HG02798 (cell line): ENCODE data around the gene RSPH3.
"Not testable (repeated sequence)": the region's sequence is repeated elsewhere in the genome, so short reads cannot be mapped to it uniquely, and the experiment has no call there.

Source experiments
- ATAC-seq: cut with Tn5 transposase; IDR thresholded peaks from one replicate; pipeline ENCODE4 v1.9.1; 2021; ENCODE audit warnings: mild to moderate bottlenecking; ENCODE audit not compliant: unreplicated experiment, poor library complexity

Gene RSPH3

DNA sequence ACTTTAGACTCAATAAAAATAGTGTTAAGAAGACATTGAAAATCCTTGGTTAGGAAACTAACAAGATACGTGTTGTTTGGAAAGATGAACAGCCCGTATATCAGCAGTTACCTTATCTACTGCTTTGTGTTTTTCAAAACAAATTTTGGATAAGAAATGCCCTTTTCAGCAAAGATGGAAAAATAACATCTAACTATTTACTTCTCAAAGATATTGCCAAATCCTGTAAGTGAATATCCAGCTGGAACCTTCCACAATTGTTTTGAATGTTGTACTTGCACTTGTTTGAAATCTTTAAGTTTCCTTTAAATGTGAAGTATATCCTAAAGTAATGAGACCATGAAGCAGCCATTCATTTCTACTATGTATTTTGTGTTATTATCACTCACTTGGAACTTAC lies 30.2 kb upstream of the RSPH3 start:
- ATAC-seq: no peak

DNA sequence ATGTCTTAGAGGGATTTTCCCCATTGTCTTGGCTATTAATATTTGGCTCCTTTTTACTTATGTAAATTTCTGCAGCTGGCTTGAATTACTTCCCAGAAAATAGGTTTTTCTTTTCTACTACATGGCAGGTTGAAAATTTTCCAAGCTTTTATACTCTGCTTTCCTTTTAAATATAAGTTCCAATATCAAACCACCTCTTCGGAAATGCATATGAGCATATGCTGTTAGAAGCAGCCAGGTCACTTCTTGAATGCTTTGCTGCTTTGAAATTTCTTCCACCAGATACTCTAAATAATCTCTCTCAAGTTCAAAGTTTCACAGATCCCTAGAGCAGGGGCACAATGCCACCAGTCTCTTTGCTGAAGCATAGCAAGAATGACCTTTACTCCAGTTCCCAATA lies 25.2 kb upstream of the RSPH3 start:
- ATAC-seq: not testable (repeated sequence)

GRCh38 chr6:159023893-159024292 lies 23.9 kb upstream of the RSPH3 start:
- ATAC-seq: no peak

GRCh38 chr6:159020011-159020410 lies 20.0 kb upstream of the RSPH3 start:
- no peak for ATAC-seq

- no peak for ATAC-seq
Observed at GRCh38 chr6:159017757-159018559, 18.0 kb upstream of the RSPH3 start.

GRCh38 chr6:159014406-159014805 lies 14.4 kb upstream of the RSPH3 start:
- no peak for ATAC-seq

DNA sequence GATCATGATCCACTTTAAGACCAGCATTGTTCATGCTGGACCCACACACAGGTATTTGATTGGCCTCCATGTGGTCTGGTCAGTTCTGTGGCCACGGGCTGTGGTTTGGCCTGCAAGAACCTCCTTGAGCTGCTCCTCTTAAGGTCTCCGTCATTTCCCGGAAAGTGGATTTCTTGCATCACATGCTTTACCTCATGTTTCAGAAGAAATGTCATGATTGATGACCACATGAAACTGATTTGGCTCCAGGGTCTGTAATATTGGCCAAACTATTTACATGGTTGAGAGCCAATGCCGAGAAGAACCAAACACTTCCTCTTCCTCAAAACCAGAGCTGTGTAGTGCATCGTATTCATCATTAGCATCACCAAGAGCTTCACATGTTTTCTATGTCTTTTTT lies 13.2 kb upstream of the RSPH3 start:
- ATAC-seq: no peak

- no peak for ATAC-seq
Observed at GRCh38 chr6:159012201-159012600, 12.2 kb upstream of the RSPH3 start.

DNA sequence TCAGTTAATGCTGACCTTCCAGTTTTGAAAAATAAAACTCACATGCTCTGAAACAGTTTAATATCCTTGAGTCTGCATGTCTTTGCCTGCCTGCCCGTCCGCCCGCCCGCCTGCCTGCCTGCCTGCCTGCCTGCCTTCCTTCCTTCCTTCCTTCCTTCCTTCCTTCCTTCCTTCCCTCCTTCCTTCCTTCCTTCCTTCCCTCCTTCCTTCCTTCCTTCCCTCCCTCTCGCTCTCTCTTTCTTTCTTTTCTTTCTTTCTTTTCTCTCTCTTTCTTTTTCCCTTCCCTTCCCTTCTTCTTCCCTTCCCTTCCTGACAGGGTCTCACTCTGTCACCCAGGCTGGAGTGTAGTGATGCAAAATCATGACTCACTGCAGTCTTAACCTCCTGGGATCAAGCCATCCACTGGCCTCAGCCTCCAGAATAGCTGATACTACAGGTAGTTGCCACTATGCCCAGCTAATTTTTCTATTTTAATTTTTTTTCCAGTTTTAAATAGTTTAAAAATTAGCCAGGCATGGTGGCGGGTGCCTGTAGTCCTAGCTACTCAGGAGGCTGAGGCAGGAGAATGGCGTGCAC lies 10.1 kb upstream of the RSPH3 start:
- ATAC-seq: not testable (repeated sequence)

GRCh38 chr6:159008656-159009288 lies 8.8 kb upstream of the RSPH3 start:
- ATAC-seq: peak; percentile 72

DNA sequence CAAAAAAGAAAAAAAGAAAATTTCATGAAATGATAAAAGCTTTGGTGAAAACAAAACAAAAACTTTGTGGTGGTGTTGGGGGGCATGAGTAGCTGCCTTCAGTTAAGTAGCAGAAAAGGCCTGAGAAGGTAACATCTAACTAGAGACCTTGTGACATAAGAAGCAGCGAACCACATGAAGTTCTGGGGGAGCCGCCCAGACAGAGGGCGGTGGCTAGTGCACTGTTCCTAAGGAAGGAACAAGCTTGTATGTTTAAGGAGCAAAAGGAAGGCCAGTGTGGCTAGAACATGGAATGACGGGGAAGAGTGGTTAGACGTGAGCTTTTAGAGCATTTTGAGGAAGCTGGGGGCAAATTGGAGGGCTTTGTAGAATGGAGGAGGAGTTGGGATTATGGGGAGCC lies 7.5 kb upstream of the RSPH3 start:
- no peak for ATAC-seq

DNA sequence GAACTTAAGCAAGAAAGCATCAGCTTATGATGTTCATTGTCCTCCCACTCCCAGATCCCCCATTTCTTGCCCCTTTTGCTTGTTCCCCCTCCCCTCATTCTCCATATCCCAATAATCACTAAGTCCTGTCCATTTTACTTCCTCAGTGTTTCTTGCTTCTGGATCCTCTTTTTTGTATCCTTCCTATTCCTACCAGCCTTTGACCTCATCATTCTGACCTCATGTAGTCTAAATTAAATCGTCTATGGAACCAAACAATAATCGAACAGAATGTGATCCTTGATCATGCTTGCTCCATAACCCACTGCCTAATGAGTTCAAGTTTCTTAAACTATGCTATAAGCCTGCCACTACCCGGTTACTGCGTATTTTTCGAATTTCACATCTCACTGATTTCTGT lies 5.4 kb upstream of the RSPH3 start:
- ATAC-seq: no peak

GRCh38 chr6:159004592-159004991 lies 4.6 kb upstream of the RSPH3 start:
- ATAC-seq: no peak

GRCh38 chr6:159002432-159003155 lies 2.6 kb upstream of the RSPH3 start:
- no peak for ATAC-seq

GRCh38 chr6:158999154-158999665 lies 792 bp downstream of the RSPH3 start:
- ATAC-seq: peak; percentile 37

- no peak for ATAC-seq
Observed at GRCh38 chr6:158996856-158997255, 3.1 kb downstream of the RSPH3 start.

DNA sequence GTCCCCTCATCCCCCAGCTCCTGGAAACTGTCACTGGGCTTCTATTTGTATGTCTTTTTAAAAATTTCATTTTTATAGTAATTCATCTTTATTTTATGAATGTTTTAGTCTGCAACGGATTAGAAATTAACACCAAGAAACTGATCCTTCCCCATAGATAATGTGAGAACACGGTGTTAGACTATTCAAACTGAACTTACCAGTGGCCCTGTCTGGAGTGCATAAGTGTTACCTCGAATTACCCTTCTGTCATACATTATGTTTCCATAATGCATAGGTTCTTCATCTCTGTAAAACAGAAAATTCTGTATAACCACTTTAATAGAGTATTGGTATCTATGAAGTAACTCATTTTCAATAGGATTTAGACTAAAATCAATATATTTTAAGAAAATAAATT lies 6.4 kb downstream of the RSPH3 start:
- no peak for ATAC-seq

DNA sequence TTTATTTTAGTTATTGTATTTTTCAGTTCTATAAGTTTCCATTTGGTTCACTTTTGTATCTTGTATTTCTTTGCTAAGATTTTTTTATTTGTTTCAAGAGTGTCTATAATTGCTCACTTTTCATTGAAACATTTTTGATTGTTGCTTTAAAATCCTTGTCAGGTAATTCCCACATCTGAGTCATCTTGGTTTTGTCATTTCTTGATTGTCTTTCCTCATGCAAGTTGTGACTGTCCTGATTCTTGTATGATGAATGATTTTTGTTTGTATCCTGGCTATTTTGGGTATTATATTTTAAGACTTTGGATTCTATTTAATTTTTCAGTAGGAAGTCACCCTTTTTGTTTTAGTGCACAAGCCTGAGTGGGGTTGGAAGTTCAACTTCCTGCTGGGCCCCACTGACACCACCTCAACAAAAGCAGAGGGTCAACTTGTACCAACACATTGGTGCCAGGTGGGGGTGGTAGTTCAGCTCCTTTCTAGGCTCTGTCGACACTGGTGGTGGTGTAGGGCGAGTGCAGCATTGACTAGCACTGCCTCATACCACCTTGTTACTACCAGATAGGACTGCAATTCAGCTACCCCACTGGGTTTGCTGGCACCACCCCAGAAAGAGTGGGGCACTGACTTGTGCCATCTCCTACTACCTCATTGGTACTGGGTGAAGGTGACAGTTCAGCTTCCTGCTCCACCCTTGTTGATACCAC lies 8.8 kb downstream of the RSPH3 start:
- no peak for ATAC-seq

DNA sequence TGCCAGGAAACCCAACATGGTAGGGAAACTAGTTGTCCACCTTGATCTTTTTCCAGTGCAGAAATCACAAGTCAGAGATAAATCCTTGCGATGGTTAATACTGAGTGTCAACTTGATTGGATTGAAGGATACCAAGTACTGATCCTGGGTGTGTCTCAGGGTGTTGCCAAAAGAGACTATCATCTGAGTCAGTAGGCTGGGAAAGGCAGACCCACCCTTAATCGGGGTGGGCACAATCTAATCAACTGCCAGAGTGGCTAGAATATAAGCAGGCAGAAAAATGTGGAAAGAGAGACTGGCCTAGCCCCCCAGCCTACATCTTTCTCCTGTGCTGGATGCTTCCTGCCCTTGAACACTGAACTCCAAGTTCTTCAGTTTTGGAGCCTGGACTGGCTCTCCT lies 10.3 kb downstream of the RSPH3 start:
- not testable (repeated sequence) for ATAC-seq

DNA sequence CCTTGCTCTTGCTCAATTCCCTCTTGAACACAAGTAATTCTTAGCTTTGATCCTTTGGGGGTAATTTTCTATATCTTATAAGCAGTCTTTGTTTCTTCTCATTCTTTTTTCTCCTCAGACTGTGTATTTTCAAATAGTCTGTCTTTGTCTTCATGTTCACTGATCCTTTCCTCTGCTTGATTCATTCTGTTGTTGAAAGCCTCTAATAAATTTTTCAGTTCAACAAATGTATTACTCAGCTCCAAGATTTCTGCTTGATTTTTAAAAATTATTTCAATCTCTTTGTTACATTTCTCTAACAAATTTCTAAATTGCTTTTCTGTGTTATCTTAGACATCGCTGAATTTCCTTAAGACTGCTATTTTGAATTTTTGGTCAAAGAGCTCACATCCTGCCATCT lies 11.5 kb downstream of the RSPH3 start:
- ATAC-seq: no peak
